ENCODE results near the gene CYCS. TPM values are rescaled to one million over a fixed set of nuclear protein-coding genes. Genes with fewer than 3 reads are reported as not detected.

Gene CYCS
- total RNA-seq, 1 donor from 2014 or later, result 11.5 TPM

DNA sequence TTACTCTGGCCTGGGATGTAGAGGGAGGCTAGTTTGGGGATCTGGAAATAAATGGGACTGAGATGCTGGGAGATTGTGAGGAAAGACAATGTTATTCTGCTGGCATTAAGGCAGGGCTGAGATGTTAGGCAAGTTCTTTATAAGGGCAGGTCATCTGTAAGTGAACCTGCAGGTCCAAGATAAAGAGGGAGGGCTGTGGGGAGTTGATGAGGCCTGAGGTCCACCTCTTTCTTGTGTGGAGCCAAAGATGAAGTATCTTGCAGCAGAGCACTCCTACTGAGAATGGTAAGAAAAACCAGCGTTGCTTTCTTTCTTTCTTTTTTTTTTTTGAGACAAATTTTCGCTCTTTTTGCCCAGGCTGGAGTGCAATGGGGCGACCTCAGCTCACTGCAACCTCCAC lies 19.1 kb downstream of the CYCS start:
- no peak for DNase-seq (ENCODE audit: low spot score in 2 of 2)
- H3K36me3 ChIP-seq, result no peaks in the 10 kb centered on the region
- no peak overlapping the region for H3K4me3 ChIP-seq
- H3K9me3 ChIP-seq, result no peaks in the 10 kb centered on the region
- TF ChIP-seq, protein P1, sequence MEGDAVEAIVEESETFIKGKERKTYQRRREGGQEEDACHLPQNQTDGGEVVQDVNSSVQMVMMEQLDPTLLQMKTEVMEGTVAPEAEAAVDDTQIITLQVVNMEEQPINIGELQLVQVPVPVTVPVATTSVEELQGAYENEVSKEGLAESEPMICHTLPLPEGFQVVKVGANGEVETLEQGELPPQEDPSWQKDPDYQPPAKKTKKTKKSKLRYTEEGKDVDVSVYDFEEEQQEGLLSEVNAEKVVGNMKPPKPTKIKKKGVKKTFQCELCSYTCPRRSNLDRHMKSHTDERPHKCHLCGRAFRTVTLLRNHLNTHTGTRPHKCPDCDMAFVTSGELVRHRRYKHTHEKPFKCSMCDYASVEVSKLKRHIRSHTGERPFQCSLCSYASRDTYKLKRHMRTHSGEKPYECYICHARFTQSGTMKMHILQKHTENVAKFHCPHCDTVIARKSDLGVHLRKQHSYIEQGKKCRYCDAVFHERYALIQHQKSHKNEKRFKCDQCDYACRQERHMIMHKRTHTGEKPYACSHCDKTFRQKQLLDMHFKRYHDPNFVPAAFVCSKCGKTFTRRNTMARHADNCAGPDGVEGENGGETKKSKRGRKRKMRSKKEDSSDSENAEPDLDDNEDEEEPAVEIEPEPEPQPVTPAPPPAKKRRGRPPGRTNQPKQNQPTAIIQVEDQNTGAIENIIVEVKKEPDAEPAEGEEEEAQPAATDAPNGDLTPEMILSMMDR (IDR thresholded peaks at IDR 0.05), result no peak
- H3K4me1 ChIP-seq, result no peaks in the 10 kb centered on the region
- H3K27ac ChIP-seq, result no peak overlapping the region
- intact Hi-C loops (cut with DNase I), result no loop called here
- no peaks in the 10 kb centered on the region for H3K27me3 ChIP-seq

DNA sequence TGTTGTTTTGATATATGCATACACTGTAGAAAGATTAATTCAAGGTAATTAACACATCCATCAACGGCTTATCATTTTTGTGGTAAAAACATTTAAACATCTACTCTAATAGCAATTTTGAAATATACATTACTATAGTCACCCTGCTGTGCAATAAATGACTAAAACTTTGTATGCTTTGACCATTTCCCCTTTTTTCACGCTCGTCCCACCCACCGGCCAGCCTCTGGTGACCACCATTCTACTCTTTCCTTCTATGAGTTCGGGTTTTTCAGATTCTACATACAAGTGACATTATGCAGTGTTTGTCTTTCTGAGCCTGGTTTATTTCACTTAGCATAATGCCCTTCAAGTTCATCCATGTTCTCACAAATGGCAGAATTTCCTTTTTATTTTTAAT lies 21.3 kb downstream of the CYCS start:
- Histone ChIP-seq H3K36me3 (no peaks in the 10 kb centered on the region), H3K9me3 (no peaks in the 10 kb centered on the region), H3K4me1 (no peaks in the 10 kb centered on the region), H3K27me3 (no peaks in the 10 kb centered on the region), H3K4me3 (no peak overlapping the region), H3K27ac (no peak overlapping the region)
- no peak for DNase-seq (ENCODE audit: low spot score in 2 of 2)
- TF ChIP-seq, protein P1 (IDR thresholded peaks at IDR 0.05), result no peak
- intact Hi-C loops (cut with DNase I), result no loop called here

DNA sequence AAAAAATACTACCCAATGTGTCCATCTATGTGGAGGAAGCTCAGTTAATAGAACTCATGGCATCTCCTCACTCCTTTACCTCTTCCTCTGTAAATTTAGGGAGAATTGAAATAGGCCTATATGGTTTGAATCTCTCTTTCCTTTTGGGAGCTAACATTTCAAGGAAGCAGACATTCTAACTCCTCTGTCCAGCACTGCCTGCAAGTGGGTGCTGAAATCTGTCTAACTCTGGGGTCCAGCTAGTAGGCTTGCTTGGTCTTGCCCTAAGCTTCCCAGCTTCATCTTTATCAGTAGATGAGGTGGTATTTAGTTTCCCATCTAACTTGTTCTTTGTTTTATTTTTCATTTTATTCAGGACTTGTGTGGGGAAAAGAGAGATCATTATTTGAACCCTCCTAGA lies 23.2 kb downstream of the CYCS start:
- Histone ChIP-seq H3K36me3 (no peaks in the 10 kb centered on the region), H3K27me3 (no peaks in the 10 kb centered on the region), H3K27ac (no peak overlapping the region), H3K4me1 (no peaks in the 10 kb centered on the region), H3K4me3 (no peak overlapping the region), H3K9me3 (no peaks in the 10 kb centered on the region)
- no peak for DNase-seq (ENCODE audit: low spot score in 2 of 2)
- intact Hi-C loops (cut with DNase I), result no loop called here
- TF ChIP-seq, protein P1 (IDR thresholded peaks at IDR 0.05), result no peak

DNA sequence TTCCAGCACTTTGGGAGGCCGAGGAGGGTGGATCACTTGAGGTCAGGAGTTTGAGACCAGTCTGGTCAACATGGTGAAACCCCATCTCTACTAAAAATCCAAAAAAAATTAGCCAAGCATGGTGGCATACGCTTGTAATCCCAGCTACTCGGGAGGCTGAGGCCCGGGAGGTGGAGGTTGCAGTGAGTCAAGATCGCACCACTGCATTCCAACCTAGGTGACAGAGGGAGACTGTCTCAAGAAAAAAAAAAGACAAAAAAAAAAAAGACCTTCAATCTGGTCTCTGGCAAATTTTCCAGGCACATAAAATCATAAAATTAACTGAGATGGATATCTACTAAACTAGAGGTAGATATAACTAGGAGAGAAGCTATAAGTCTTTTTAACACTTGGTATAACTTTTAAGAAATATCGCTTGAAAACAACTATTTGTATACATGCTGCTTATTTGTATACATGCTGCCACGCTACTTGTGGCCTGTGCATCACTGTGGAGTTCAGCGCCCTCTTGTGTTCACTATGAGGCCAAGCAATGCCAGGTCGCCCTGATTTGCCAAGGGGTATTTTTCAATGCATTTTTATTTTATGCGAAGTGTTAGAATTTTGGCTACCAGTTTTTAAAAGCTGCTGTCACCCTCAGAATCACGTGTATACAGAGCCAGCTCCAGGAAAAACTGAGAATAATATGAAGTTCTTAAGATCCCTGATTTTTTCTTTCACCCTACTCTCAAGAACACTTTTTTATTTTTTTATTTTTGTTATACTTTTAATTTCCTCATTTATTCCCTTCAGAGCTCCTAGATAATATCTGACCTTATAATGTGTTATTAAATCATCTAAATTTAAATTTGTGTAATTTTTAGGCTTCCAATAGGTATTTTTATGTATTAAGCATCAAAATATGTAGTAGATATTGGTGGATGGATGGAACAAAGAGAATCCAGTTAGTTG lies 26.7 kb downstream of the CYCS start:
- Histone ChIP-seq H3K27ac (no peak overlapping the region), H3K4me3 (no peak overlapping the region), H3K4me1 (no peaks in the 10 kb centered on the region), H3K36me3 (no peaks in the 10 kb centered on the region), H3K9me3 (no peaks in the 10 kb centered on the region), H3K27me3 (no peaks in the 10 kb centered on the region)
- TF ChIP-seq, protein P1 (IDR thresholded peaks at IDR 0.05), result peak; percentile 23 to 58 (median 48)
- intact Hi-C loops (cut with DNase I), result no loop called here
- peak in 1 of 2 donors; percentile 68 for DNase-seq (ENCODE audit: low spot score in 2 of 2)

DNA sequence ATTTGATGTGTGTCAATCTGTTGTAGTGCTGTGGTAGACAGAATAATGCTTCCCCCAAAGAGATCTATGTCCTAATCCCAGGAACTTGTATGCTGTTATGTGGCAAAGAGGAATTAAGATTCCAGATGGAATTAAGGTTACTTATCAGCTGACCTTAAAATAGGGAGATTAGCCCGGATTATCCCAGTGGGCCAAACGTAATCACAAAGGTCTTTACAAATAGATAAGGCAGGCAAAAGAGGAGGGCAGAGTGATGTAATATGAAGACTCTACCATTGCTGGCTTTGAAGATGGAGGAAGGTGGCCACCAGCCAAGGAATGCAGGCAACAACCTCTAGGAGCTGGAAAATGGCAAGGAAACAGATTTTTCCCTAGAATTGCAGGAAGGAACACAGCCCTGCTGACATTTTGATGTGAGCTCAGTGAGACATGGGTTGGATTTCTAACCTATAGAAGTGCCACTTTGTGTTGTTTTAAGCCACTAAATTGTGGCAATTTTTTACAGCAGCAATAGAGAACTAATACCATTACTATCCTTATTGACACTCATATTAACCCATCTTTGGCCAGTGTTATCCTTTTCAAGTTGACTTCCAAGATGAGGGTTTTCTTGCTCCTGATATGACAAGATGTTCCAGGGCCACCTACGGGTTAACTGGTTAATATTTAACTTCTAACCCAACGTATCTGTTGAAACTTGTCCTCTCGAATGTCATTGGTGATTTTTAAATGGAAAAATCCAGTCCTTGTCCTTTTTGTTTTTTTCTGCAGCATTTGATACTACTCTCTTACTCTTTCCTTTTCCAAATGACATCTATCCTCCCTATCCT lies 29.3 kb downstream of the CYCS start:
- Histone ChIP-seq H3K4me3 (no peak overlapping the region), H3K27me3 (no peaks in the 10 kb centered on the region), H3K9me3 (no peaks in the 10 kb centered on the region), H3K36me3 (no peaks in the 10 kb centered on the region), H3K27ac (no peak overlapping the region), H3K4me1 (no peaks in the 10 kb centered on the region)
- no peak for DNase-seq (ENCODE audit: low spot score in 2 of 2)
- TF ChIP-seq, protein P1 (IDR thresholded peaks at IDR 0.05), result no peak
- intact Hi-C loops (cut with DNase I), result no loop called here

Data from ascending aorta (tissue), 2 donors.